Hepatocyte (in vitro differentiated cells): Measurements from ENCODE around the gene AUTS2. TPM values are rescaled to one million over a fixed set of nuclear protein-coding genes. Genes with fewer than 3 reads are reported as not detected.

Source experiments
- DNase-seq: peaks from one replicate; pipeline ENCODE4 v3.0.0-alpha.2; 2016; ENCODE audit warnings: low spot score
- H2AFZ ChIP-seq: fragments of 200-600 bp; sonication (generic); 2 replicates; pipeline ENCODE4 v1.6.0; 2016; ENCODE audit warnings: antibody characterized with exemption, mild to moderate bottlenecking
- H3K27ac ChIP-seq: fragments of 200-600 bp; sonication (generic); 2 replicates; pipeline ENCODE4 v1.5.1; 2016; ENCODE audit warnings: mild to moderate bottlenecking
- H3K27me3 ChIP-seq: fragments of 200-600 bp; sonication (generic); 2 replicates; pipeline ENCODE4 v1.6.1; 2016
- H3K36me3 ChIP-seq: fragments of 200-600 bp; sonication (generic); replicated peaks from 2 replicates; pipeline ENCODE4 v1.5.1; 2016; ENCODE audit warnings: low read depth; ENCODE audit not compliant: insufficient read depth
- H3K4me1 ChIP-seq: fragments of 200-600 bp; sonication (generic); 2 replicates; pipeline ENCODE4 v1.5.1; 2016; ENCODE audit warnings: mild to moderate bottlenecking, moderate library complexity; ENCODE audit not compliant: insufficient read depth
- H3K4me2 ChIP-seq: fragments of 200-600 bp; sonication (generic); 2 replicates; pipeline ENCODE4 v1.6.0; 2016
- H3K4me3 ChIP-seq: fragments of 200-600 bp; sonication (generic); 2 replicates; pipeline ENCODE4 v1.5.1; 2016; ENCODE audit warnings: mild to moderate bottlenecking
- H3K79me2 ChIP-seq: fragments of 200-600 bp; sonication (generic); 2 replicates; pipeline ENCODE4 v1.6.0; 2017; ENCODE audit warnings: mild to moderate bottlenecking
- H3K9me2 ChIP-seq: fragments of 200-600 bp; sonication (generic); replicated peaks from 2 replicates; pipeline ENCODE4 v1.6.0; 2017; ENCODE audit warnings: mild to moderate bottlenecking; ENCODE audit not compliant: insufficient read depth
- H3K9me3 ChIP-seq: fragments of 200-600 bp; sonication (generic); 2 replicates; pipeline ENCODE4 v1.5.1; 2016; ENCODE audit warnings: low read depth, mild to moderate bottlenecking
- H4K20me1 ChIP-seq: fragments of 200-600 bp; sonication (generic); 2 replicates; pipeline ENCODE4 v1.6.0; 2016; ENCODE audit warnings: mild to moderate bottlenecking; ENCODE audit not compliant: insufficient read depth, poor library complexity, severe bottlenecking
- CTCF ChIP-seq: fragments of 200-600 bp; sonication (generic); IDR thresholded peaks from 2 replicates; pipeline ENCODE4 v1.5.1; 2016; ENCODE audit warnings: antibody characterized with exemption, mild to moderate bottlenecking; ENCODE audit not compliant: poor library complexity
- EZH2 ChIP-seq: fragments of 200-600 bp; sonication (generic); IDR thresholded peaks from 2 replicates; pipeline ENCODE4 v1.6.1; 2016; ENCODE audit warnings: antibody characterized with exemption, mild to moderate bottlenecking, borderline replicate concordance
- EZH2phosphoT487 ChIP-seq: fragments of 200-600 bp; sonication (generic); IDR thresholded peaks from one replicate; pipeline ENCODE4 v1.6.1; 2018; ENCODE audit warnings: antibody characterized with exemption, mild to moderate bottlenecking, low read depth, moderate library complexity; ENCODE audit not compliant: unreplicated experiment, severe bottlenecking
- WGBS: methylation state at CpG from one replicate; pipeline ENCODE4 v1.1.6; 2016; ENCODE audit warnings: low lambda C conversion rate; ENCODE audit errors: missing lambda C conversion rate; 5-methylcytosine and 5-hydroxymethylcytosine counted together
- polyA plus RNA-seq: library from polyadenylated mRNA; unstranded; fragments of >200 nt; fragmentation: Nextera tagmentation; extraction: Ambion mirVana; gene quantifications from 2 replicates; pipeline ENCODE4 v1.2.1, GENCODE V29; 2016
- total RNA-seq: library from RNA; depleted of rRNA; stranded (reverse); fragments of >200 nt; gene quantifications from 2 replicates; pipeline ENCODE4 v1.2.3, GENCODE V29; 2014

AUTS2 gene
- total and polyA plus RNA-seq, 2 experiments from 2014 or later, result 34.4 to 40.9 TPM

DNA sequence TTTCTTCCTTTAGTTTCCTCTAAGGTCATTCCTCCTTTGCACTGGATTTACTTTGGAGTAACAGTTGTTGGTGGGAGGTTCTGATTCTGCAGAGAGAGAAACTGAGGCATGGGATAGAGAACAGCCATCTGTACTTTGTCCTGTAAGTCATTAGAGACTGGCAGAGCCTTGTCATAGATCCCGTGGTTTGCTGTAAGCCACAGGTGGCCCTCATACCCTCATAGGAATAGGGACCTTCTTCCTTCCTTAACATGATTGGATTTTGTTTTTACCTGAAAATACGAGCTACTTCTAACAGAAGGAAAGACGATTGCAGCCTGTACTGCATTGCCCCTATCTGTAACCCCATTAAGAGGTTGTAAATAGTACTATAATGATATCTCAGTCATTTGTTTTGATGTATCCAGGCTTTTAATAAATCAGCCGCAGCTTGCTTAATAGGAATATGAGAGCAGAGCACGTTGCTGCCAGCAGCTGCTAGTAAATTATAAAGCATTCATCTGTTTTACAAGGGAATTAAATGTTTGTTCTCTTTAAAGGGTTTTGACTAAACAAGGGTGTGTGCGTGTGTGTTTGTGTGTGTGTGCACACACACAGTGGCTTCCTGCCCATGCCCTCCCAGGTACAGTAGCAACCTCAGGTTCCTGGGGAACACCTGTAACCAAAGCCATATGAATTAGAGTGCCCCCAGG is 249.8 kb downstream of the AUTS2 start:
- WGBS, result 40% methylated on average over 6 of the region's 6 CpGs

GRCh38 chr7:69849268-69849667 is 251.0 kb downstream of the AUTS2 start:
- H3K4me1 ChIP-seq, result peaks cover 10% of the 10 kb centered on the region
- H3K79me2 ChIP-seq, result peaks cover 3% of the 10 kb centered on the region
- H3K36me3 ChIP-seq, result no peaks in the 10 kb centered on the region
- no peaks in the 10 kb centered on the region for H3K9me3 ChIP-seq
- H4K20me1 ChIP-seq, result no peaks in the 10 kb centered on the region
- 87% methylated on average over 2 of the region's 2 CpGs for WGBS
- no peaks in the 10 kb centered on the region for H3K9me2 ChIP-seq
- no peak for DNase-seq
- TF ChIP-seq EZH2phosphoT487 (no peak), CTCF (no peak), EZH2 (no peak)
- no peaks in the 10 kb centered on the region for H3K27me3 ChIP-seq
- no peak overlapping the region for H2AFZ ChIP-seq
- H3K4me3 ChIP-seq, result no peak overlapping the region
- no peak overlapping the region for H3K4me2 ChIP-seq
- no peak overlapping the region for H3K27ac ChIP-seq

More for the DNA sequence above, 249.8 kb downstream of the AUTS2 start:
- Histone ChIP-seq H3K27ac (no peak overlapping the region), H3K4me1 (peaks cover 10% of the 10 kb centered on the region), H3K9me2 (no peaks in the 10 kb centered on the region), H4K20me1 (no peaks in the 10 kb centered on the region), H3K9me3 (no peaks in the 10 kb centered on the region), H3K4me3 (no peak overlapping the region), H3K27me3 (no peaks in the 10 kb centered on the region), H3K79me2 (no peaks in the 10 kb centered on the region), H3K36me3 (no peaks in the 10 kb centered on the region), H2AFZ (no peak overlapping the region), H3K4me2 (peak overlapping the region; percentile 19)
- DNase-seq, result no peak
- TF ChIP-seq EZH2phosphoT487, result no peak
- TF ChIP-seq CTCF, result no peak
- no peak for TF ChIP-seq EZH2

GRCh38 chr7:69857014-69857413 is 258.7 kb downstream of the AUTS2 start:
- no peaks in the 10 kb centered on the region for H3K27me3 ChIP-seq
- H3K4me1 ChIP-seq, result no peaks in the 10 kb centered on the region
- 52% methylated on average over 6 of the region's 6 CpGs for WGBS
- no peaks in the 10 kb centered on the region for H3K9me2 ChIP-seq
- TF ChIP-seq EZH2, result no peak
- TF ChIP-seq CTCF, result no peak
- no peak for TF ChIP-seq EZH2phosphoT487
- peaks cover 6% of the 10 kb centered on the region for H4K20me1 ChIP-seq
- H3K27ac ChIP-seq, result no peak overlapping the region
- DNase-seq, result no peak
- H2AFZ ChIP-seq, result no peak overlapping the region
- no peaks in the 10 kb centered on the region for H3K36me3 ChIP-seq
- H3K4me2 ChIP-seq, result no peak overlapping the region
- peaks cover 8% of the 10 kb centered on the region for H3K79me2 ChIP-seq
- H3K9me3 ChIP-seq, result no peaks in the 10 kb centered on the region
- no peak overlapping the region for H3K4me3 ChIP-seq

DNA sequence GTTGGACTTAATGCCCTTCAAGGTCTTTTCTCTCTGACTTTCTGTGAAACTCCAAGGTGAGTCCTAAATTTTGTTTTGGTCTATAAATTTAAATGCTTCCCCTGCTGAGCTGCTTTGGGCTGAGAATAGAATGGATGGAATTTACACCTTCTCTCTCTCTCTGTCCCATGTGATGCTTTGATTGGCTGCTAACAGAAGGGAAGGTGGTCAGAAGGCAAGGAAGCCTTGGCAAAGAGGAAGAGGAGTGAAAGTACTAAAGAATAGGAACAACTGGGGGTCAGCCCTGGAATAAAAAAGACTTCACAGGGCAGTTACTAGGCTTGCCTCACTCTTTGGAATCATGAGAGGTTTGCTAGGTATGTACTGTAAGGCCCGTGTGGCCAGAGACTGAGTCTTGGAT is 260.2 kb downstream of the AUTS2 start:
- Histone ChIP-seq H3K9me3 (no peaks in the 10 kb centered on the region), H3K4me1 (no peaks in the 10 kb centered on the region), H3K36me3 (no peaks in the 10 kb centered on the region), H4K20me1 (peaks cover 12% of the 10 kb centered on the region), H3K9me2 (no peaks in the 10 kb centered on the region), H3K79me2 (peaks cover 8% of the 10 kb centered on the region), H3K27ac (no peak overlapping the region), H3K4me3 (no peak overlapping the region), H2AFZ (no peak overlapping the region), H3K4me2 (no peak overlapping the region), H3K27me3 (no peaks in the 10 kb centered on the region)
- DNase-seq, result no peak
- TF ChIP-seq CTCF (no peak), EZH2phosphoT487 (no peak), EZH2 (no peak)
- WGBS, result 64% methylated on average over 1 of the region's 1 CpG
